Liver (tissue), 9 donors: ENCODE data around the gene GPR176. TPM values are rescaled to one million over a fixed set of nuclear protein-coding genes. Genes with fewer than 3 reads are reported as not detected.
A peak's percentile ranks its signal among the peaks of the same experiment; 100 is the strongest.

Source experiments
- DNase-seq: peaks from one replicate; pipeline ENCODE4 v3.0.0-alpha.2; 2017; ENCODE audit warnings: low spot score
- H3K27ac ChIP-seq, 2 donors: one replicate each; pipeline ENCODE4 v1.7.0; 2013; ENCODE audit warnings: inconsistent platforms in 2 of 2, low read length in 2 of 2, control low read depth in 1 of 2, low read depth in 1 of 2, mild to moderate bottlenecking in 1 of 2
- H3K27me3 ChIP-seq, 4 donors: one replicate each; pipeline versions ENCODE4 v1.6.1 to v1.7.0; 2013; ENCODE audit warnings: low read length in 3 of 4, inconsistent platforms in 1 of 4, mild to moderate bottlenecking in 1 of 4, moderate library complexity in 1 of 4; ENCODE audit not compliant: control insufficient read depth in 4 of 4, insufficient read depth in 4 of 4
- H3K36me3 ChIP-seq, 4 donors: one replicate each; pipeline versions ENCODE4 v1.6.1 to v1.7.0; 2013; ENCODE audit warnings: low read length in 3 of 4, mild to moderate bottlenecking in 3 of 4, low read depth in 1 of 4, moderate library complexity in 1 of 4; ENCODE audit not compliant: control insufficient read depth in 4 of 4, insufficient read depth in 3 of 4
- H3K4me1 ChIP-seq, 4 donors: one replicate each; pipeline versions ENCODE4 v1.6.1 to v1.7.0; 2013; ENCODE audit warnings: low read length in 3 of 4, mild to moderate bottlenecking in 3 of 4, moderate library complexity in 1 of 4; ENCODE audit not compliant: control insufficient read depth in 4 of 4, insufficient read depth in 4 of 4
- H3K4me3 ChIP-seq, 3 donors: one replicate each; pipeline versions ENCODE4 v1.6.1 to v1.7.0; 2013; ENCODE audit warnings: low read length in 3 of 3, control low read depth in 1 of 3, low read depth in 1 of 3, mild to moderate bottlenecking in 1 of 3
- H3K9ac ChIP-seq, 2 donors: one replicate each; pipeline ENCODE4 v1.7.0; 2013; ENCODE audit warnings: low read length in 2 of 2, mild to moderate bottlenecking in 2 of 2, moderate library complexity in 2 of 2, control low read depth in 1 of 2, low read depth in 1 of 2
- H3K9me3 ChIP-seq, 4 donors: one replicate each; pipeline versions ENCODE4 v1.6.1 to v1.7.0; 2013; ENCODE audit warnings: low read length in 3 of 4; ENCODE audit not compliant: control insufficient read depth in 4 of 4
- ATF3 ChIP-seq: IDR thresholded peaks from 2 replicates; pipeline ENCODE4 v1.6.1; 2016; ENCODE audit warnings: antibody characterized with exemption
- CTCF ChIP-seq: fragments of 150-350 bp; IDR thresholded peaks from 2 replicates; pipeline ENCODE4 v1.5.1; 2017; ENCODE audit warnings: improper control_type of control experiment, low read depth, low read length; ENCODE audit not compliant: missing input control
- FOXA1 ChIP-seq: IDR thresholded peaks from 2 replicates; pipeline ENCODE4 v1.6.1; 2016; ENCODE audit warnings: antibody characterized with exemption
- FOXA2 ChIP-seq: IDR thresholded peaks from 2 replicates; pipeline ENCODE4 v1.6.1; 2016; ENCODE audit warnings: antibody characterized with exemption
- JUND ChIP-seq, 2 donors: IDR thresholded peaks; 2 replicates each; pipeline ENCODE4 v1.6.1; 2016; ENCODE audit warnings: antibody characterized with exemption in 2 of 2
- NR2F2 ChIP-seq: IDR thresholded peaks from 2 replicates; pipeline ENCODE4 v1.6.1; 2016; ENCODE audit warnings: antibody characterized with exemption
- RAD21 ChIP-seq, 2 donors: IDR thresholded peaks; 2 replicates each; pipeline ENCODE4 v1.6.1; 2016; ENCODE audit warnings: antibody characterized with exemption in 2 of 2, mild to moderate bottlenecking in 2 of 2
- REST ChIP-seq: IDR thresholded peaks from 2 replicates; pipeline ENCODE4 v1.6.1; 2016; ENCODE audit warnings: antibody characterized with exemption, mild to moderate bottlenecking
- RXRA ChIP-seq, 2 donors: IDR thresholded peaks; 2 replicates each; pipeline ENCODE4 v1.6.1; 2017 to 2018; ENCODE audit warnings: antibody characterized with exemption in 2 of 2, mild to moderate bottlenecking in 1 of 2
- SP1 ChIP-seq: IDR thresholded peaks from 2 replicates; pipeline ENCODE4 v1.6.1; 2018; ENCODE audit warnings: antibody characterized with exemption, mild to moderate bottlenecking
- TAF1 ChIP-seq: conservative IDR thresholded peaks from 2 replicates; pipeline ENCODE4 v1.6.1; 2016; ENCODE audit warnings: antibody characterized with exemption, mild to moderate bottlenecking
- YY1 ChIP-seq: IDR thresholded peaks from 2 replicates; pipeline ENCODE4 v1.6.1; 2016; ENCODE audit warnings: antibody characterized with exemption, mild to moderate bottlenecking
- ZBTB33 ChIP-seq: IDR thresholded peaks from 2 replicates; pipeline ENCODE4 v1.6.1; 2016; ENCODE audit warnings: antibody characterized with exemption
- WGBS: extraction: QIAGEN DNeasy Blood & Tissue Kit; methylation state at CpG from one replicate; pipeline ENCODE4 v1.1.7; 2013; 5-methylcytosine and 5-hydroxymethylcytosine counted together
- polyA plus RNA-seq, 2 donors: library from polyadenylated mRNA; stranded (reverse) in 1 of 2; unstranded in 1 of 2; fragments of 200-250 nt in 1 of 2; fragments of >200 nt in 1 of 2; fragmentation: Nextera tagmentation in 1 of 2; extraction: Ambion mirVana in 1 of 2; gene quantifications; one replicate each; pipeline versions ENCODE4 v1.2.1 to v1.2.3, GENCODE V29; 2013 to 2015
- total RNA-seq, 2 donors: library from RNA; depleted of rRNA; stranded (reverse); fragments of >200 nt; gene quantifications; one replicate each; pipeline ENCODE4 v1.2.3, GENCODE V29; 2014
- donor health status: healthy.
- donor health status: healthy.
- donor health status: healthy.
- donor health status: healthy.
- donor health status: healthy.

GPR176 gene
- total and polyA plus RNA-seq, 4 donors: 0.44 to 1.7 (median 1.4) TPM

- H3K27ac ChIP-seq: peak overlapping the region in 1 of 2 donors; percentile 22
- no peak for DNase-seq
- 77% methylated on average over 6 of the region's 6 CpGs for WGBS
- H3K36me3 ChIP-seq: no peaks in the 10 kb centered on the region
- peaks cover 4 to 15% (median 12%) of the 10 kb centered on the region in 4 donors for H3K4me1 ChIP-seq
- H3K27me3 ChIP-seq: no peaks in the 10 kb centered on the region
- peak overlapping the region; percentile 66 to 67 for H3K9ac ChIP-seq
- no peaks in the 10 kb centered on the region for H3K9me3 ChIP-seq
- TF ChIP-seq RAD21 (IDR thresholded peaks at IDR 0.05) (no peak), JUND (IDR thresholded peaks at IDR 0.05) (no peak), TAF1 (no peak), ATF3 (no peak), NR2F2 (no peak), FOXA1 (no peak), FOXA2 (no peak), ZBTB33 (no peak), REST (no peak), CTCF (no peak), SP1 (no peak)
- H3K4me3 ChIP-seq: peak overlapping the region; percentile 75 to 85 (median 78)
Observed at GRCh38 chr15:39921274-39921638, 1.2 kb upstream of the GPR176 start.

- Histone ChIP-seq H3K4me1 (peaks cover 4 to 15% (median 12%) of the 10 kb centered on the region in 4 donors), H3K4me3 (peak overlapping the region; percentile 75 to 85 (median 78)), H3K9me3 (no peaks in the 10 kb centered on the region), H3K27me3 (no peaks in the 10 kb centered on the region), H3K27ac (peak overlapping the region in 1 of 2 donors; percentile 22), H3K36me3 (no peaks in the 10 kb centered on the region), H3K9ac (peak overlapping the region; percentile 66 to 67)
- DNase-seq: peak; percentile 81
- WGBS: 1% methylated on average over 70 of the region's 70 CpGs
- TF ChIP-seq RXRA (IDR thresholded peaks at IDR 0.05) (no peak), YY1 (peak; percentile 96)
Observed at GRCh38 chr15:39920510-39921273, 626 bp upstream of the GPR176 start.
